ENCODE results near the gene STX17.
"Not testable (repeated sequence)": the region's sequence is repeated elsewhere in the genome, so short reads cannot be mapped to it uniquely, and the experiment has no call there.

STX17 gene

DNA sequence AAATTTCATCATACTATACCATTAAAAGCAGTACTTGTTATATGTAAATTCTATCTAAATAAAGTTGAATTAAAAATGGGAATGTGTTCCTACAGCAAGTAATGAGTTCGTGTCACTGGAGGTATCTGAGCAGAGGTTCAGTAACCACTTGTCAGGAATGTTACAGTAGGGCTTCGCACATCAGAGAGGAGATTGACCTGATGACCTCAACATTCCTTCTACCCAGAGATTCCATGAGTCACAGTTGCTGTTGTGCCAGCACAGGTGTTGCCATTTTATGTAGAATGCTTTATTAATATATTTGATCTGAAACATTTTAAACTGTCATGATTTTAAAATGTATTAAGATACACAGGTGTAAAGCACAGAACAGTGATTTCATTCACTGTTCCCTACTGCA lies 60.3 kb downstream of the STX17 start:
- no peak for DNase-seq (ENCODE audit: low spot score in 2 of 2)

DNA sequence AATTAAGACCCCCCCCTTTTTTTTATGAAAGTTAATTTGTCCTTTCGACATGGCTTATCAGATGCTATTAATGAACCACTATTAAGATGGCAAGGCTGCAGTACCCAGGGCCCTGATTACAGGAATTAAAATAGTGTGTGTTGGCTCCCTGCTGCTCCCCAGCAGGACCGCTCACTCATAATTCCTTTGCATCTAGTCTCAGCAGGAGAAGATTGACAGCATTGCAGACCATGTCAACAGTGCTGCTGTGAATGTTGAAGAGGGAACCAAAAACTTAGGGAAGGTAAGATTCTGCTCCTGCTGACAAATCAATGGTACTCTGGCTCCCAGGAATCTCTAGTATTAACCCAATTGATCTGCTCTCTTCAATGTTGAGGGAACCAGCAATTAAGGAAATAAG lies 61.0 kb downstream of the STX17 start:
- Mint-ChIP-seq H3K4me3 (no peak overlapping the region), H3K27ac (no peak overlapping the region), H3K27me3 (no peaks in the 10 kb centered on the region), H3K4me1 (no peaks in the 10 kb centered on the region), H3K9me3 (no peaks in the 10 kb centered on the region), H3K36me3 (peaks cover 29% of the 10 kb centered on the region)
- ATAC-seq (ENCODE audit: low read depth) (no peak), DNase-seq (ENCODE audit: low spot score in 2 of 2) (no peak)

More for the DNA sequence above, 60.3 kb downstream of the STX17 start:
- ATAC-seq (ENCODE audit: low read depth), result no peak
- Mint-ChIP-seq H3K36me3 (peaks cover 29% of the 10 kb centered on the region), H3K27ac (no peak overlapping the region), H3K4me3 (no peak overlapping the region), H3K4me1 (no peaks in the 10 kb centered on the region), H3K27me3 (no peaks in the 10 kb centered on the region), H3K9me3 (no peaks in the 10 kb centered on the region)

DNA sequence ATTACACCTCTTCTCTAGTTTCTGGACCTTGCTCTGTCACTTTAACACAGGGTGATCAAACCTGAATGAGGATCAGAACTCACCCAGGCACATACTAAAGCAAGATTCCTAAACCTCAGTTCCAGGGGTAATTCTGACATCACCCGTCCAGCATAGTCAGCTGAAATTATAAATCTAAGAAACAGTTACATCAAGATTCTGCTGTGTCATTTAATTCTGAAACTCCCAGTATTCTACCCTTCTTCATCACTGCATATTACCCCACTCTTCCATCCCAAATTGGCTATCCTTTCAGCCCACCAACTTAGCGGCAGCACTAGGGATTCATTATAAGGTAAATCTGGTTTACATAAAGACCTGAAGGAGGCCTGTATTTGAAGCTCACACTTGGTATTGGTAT lies 64.0 kb downstream of the STX17 start:
- no peaks in the 10 kb centered on the region for H3K27me3 Mint-ChIP-seq
- H3K4me3 Mint-ChIP-seq, result no peak overlapping the region
- no peaks in the 10 kb centered on the region for H3K9me3 Mint-ChIP-seq
- H3K27ac Mint-ChIP-seq, result no peak overlapping the region
- H3K4me1 Mint-ChIP-seq, result no peaks in the 10 kb centered on the region
- no peak for ATAC-seq (ENCODE audit: low read depth)
- H3K36me3 Mint-ChIP-seq, result peaks cover 21% of the 10 kb centered on the region
- no peak for DNase-seq (ENCODE audit: low spot score in 2 of 2)

DNA sequence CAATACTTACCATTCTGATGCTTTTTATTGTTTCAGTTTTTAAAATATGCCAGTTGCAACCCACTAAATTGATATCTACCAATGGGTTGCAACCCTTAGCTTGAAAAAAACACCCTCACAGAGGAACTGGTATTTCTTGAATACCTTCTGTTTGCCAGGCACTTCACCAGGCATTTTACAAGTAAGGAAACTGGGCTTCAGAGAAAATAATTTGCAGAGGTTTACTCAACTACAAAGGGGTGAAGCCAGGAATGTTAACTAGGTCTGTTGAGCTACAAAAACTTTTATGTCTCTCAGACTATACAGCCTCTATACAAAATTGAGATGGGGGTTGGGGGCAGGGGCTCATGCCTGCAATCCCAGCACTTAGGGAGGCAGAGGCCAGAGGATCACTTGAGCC lies 65.0 kb downstream of the STX17 start:
- ATAC-seq (ENCODE audit: low read depth), result no peak
- H3K9me3 Mint-ChIP-seq, result no peaks in the 10 kb centered on the region
- H3K4me3 Mint-ChIP-seq, result no peak overlapping the region
- DNase-seq (ENCODE audit: low spot score in 2 of 2), result no peak
- H3K27ac Mint-ChIP-seq, result no peak overlapping the region
- H3K4me1 Mint-ChIP-seq, result no peaks in the 10 kb centered on the region
- H3K27me3 Mint-ChIP-seq, result no peaks in the 10 kb centered on the region
- peaks cover 16% of the 10 kb centered on the region for H3K36me3 Mint-ChIP-seq

DNA sequence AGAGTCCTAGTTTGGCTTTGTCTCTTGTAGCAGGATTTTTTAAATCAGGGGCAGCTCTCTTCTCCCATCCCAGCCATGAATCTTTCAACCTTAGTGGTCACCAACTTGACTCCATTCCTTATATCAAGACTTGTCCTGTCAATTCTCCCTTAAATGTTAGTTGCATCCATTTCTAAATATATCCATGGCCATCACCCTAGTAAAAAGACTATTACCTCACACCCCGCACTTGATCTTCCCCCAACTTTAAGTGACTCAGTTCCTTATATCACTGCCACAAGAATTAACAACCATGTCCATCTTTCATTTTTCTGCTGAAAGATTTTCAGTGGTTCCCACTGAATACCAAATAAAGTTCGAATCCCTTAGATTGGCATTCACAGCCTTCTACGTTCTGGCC lies 67.0 kb downstream of the STX17 start:
- Mint-ChIP-seq H3K27ac (no peak overlapping the region), H3K36me3 (peaks cover 12% of the 10 kb centered on the region), H3K9me3 (no peaks in the 10 kb centered on the region), H3K4me1 (peaks cover 3% of the 10 kb centered on the region), H3K4me3 (no peak overlapping the region), H3K27me3 (no peaks in the 10 kb centered on the region)
- ATAC-seq (ENCODE audit: low read depth) (no peak), DNase-seq (ENCODE audit: low spot score in 2 of 2) (no peak)

DNA sequence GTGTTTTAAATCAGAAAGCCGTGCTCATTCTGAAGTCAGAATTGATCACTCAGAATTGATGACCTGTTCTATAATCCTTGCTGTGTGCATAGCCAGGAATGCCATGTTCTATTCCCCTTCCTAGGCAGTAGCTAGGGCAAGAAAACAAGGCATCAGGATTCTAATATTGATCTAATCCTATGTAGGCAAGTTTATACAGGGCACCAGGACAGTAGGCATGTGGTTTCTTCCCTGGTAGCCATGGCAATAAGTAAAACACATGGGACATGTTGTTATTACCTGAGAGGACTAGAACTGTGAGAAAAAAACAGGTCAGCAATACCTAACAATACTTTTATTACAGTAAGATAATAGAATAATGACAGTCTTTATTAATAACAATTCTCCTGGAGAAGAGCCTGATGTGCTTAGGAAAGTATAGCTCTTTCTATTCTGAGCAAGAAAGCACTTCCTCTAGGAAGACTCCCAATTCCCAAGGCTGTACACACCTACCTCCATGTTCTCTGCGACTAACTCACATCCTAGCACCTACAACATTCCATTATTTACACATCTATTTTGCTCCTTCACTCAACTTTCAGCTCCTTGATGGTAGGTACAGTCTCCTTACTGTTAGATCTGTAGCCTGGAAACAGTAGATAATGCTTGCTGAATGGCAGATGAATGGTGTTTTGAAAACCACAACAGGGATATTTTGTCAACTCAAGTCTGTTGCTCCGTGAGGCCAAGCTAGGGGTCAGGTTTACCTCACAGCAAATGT lies 70.8 kb downstream of the STX17 start:
- H3K27ac Mint-ChIP-seq, result peak overlapping the region; percentile 66
- peaks cover 3% of the 10 kb centered on the region for H3K36me3 Mint-ChIP-seq
- no peak overlapping the region for H3K4me3 Mint-ChIP-seq
- H3K4me1 Mint-ChIP-seq, result peaks cover 3% of the 10 kb centered on the region
- no peak for DNase-seq (ENCODE audit: low spot score in 2 of 2)
- no peak for ATAC-seq (ENCODE audit: low read depth)
- H3K9me3 Mint-ChIP-seq, result no peaks in the 10 kb centered on the region
- H3K27me3 Mint-ChIP-seq, result no peaks in the 10 kb centered on the region

DNA sequence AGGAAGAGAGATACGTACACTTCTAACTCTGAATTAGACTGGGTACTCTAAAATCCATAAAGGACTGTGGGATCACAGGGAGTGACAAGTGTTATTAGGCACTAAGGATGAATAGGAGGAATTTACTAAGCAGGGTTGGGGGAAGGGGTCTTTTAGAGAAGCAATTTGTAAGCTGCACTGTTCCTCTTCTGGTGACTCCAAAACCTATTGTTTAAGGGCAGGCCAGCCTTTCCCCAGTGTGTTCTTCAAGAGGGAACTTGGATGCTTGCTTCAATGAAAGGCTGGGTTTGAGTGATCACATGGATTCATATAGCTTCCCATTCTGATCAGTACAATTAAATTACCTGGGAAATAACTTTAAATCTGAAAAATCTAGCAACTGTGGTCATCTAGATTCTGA lies 71.8 kb downstream of the STX17 start:
- ATAC-seq (ENCODE audit: low read depth) (no peak), DNase-seq (ENCODE audit: low spot score in 2 of 2) (no peak)
- Mint-ChIP-seq H3K4me3 (no peak overlapping the region), H3K27ac (no peak overlapping the region), H3K27me3 (no peaks in the 10 kb centered on the region), H3K36me3 (peaks cover 4% of the 10 kb centered on the region), H3K9me3 (no peaks in the 10 kb centered on the region), H3K4me1 (peaks cover 3% of the 10 kb centered on the region)

DNA sequence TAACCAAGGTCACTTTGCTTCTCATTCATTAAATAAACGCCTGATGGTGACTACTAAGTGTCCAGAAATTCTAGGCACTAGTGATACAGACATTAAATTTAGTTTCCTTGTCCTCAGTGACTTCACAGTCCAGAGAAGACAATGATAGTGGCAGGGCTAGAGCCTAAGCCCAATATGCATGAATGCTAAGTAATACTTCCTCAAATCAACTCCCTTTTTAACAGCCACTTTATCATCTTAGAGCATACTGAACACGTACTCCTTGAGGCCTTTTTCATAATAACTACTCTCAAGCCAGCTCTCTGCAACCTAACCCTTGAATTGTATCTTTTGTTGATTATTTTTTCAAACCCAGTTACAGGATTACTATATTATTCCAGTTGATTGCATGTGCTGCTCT lies 74.1 kb downstream of the STX17 start:
- Mint-ChIP-seq H3K36me3 (peaks cover 3% of the 10 kb centered on the region), H3K4me3 (no peak overlapping the region), H3K27ac (peak overlapping the region; percentile 77), H3K9me3 (no peaks in the 10 kb centered on the region), H3K27me3 (no peaks in the 10 kb centered on the region), H3K4me1 (peaks cover 3% of the 10 kb centered on the region)
- no peak for DNase-seq (ENCODE audit: low spot score in 2 of 2)
- no peak for ATAC-seq (ENCODE audit: low read depth)

DNA sequence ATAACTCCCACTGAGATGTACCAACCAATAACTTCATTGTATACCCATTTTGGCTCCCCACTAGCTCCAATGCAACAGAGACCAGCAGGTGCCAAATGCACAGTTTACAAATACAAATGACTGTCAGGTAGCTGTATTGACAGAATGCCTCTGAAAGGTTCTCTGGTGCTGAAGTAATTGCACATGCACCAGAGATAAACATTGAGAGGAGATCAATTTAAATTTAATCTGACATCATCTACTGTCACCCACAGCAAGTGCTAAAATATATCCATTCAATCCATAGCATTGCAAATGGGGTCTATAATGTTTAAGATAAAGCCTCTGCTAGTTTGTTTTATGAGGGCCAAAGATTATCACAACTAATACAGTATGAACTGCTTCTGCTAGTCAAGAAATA lies 80.2 kb downstream of the STX17 start:
- Mint-ChIP-seq H3K27ac (peak overlapping the region; percentile 18), H3K27me3 (no peaks in the 10 kb centered on the region), H3K4me3 (no peak overlapping the region), H3K4me1 (peaks cover 2% of the 10 kb centered on the region), H3K9me3 (peaks cover 9% of the 10 kb centered on the region), H3K36me3 (peaks cover 30% of the 10 kb centered on the region)
- DNase-seq (ENCODE audit: low spot score in 2 of 2), result no peak
- ATAC-seq (ENCODE audit: low read depth), result no peak

DNA sequence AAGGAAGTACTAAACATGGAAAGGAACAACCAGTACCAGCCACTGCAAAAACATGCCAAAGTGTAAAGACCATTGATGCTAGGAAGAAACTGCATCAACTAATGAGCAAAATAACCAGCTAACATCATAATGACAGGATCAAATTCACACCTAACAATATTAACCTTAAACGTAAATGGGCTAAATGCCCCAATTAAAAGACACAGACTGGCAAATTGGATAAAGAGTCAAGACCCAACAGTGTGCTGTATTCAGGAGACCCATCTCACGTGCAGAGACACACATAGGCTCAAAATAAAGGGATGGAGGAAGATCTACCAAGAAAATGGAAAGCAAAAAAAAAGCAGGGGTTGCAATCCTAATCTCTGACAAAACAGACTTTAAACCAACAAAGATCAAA lies 84.1 kb downstream of the STX17 start:
- not testable (repeated sequence) for H3K27me3 Mint-ChIP-seq; DNase-seq (ENCODE audit: low spot score in 2 of 2); H3K4me1 Mint-ChIP-seq; ATAC-seq (ENCODE audit: low read depth); H3K4me3 Mint-ChIP-seq; H3K27ac Mint-ChIP-seq
- Mint-ChIP-seq H3K9me3 (peaks cover 13% of the 10 kb centered on the region), H3K36me3 (peaks cover 45% of the 10 kb centered on the region)

DNA sequence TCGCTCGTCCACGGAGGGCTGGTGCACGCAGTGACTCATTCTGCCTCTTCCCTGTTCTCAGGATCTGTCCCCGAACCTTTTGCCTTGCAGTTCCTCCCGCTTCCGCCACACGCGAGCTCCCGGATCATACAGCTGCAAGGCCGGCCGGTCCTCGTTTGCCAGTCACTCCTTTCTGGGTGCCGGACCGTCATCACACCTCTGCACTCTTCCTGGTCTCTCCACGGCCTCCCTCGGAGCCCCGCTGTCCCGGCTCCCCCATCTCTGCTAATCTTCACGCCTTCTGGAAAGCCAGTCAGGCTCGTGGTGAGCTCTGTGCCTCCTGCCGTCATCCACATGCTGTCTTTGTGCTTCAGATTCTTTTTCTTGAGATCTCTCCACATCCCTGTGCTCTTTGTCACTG lies 91.8 kb downstream of the STX17 start:
- Mint-ChIP-seq H3K27ac (peak overlapping the region; percentile 21), H3K4me1 (peaks cover 4% of the 10 kb centered on the region), H3K27me3 (no peaks in the 10 kb centered on the region), H3K4me3 (no peak overlapping the region), H3K9me3 (peaks cover 10% of the 10 kb centered on the region), H3K36me3 (peaks cover 65% of the 10 kb centered on the region)
- DNase-seq (ENCODE audit: low spot score in 2 of 2) (no peak), ATAC-seq (ENCODE audit: low read depth) (no peak)

DNA sequence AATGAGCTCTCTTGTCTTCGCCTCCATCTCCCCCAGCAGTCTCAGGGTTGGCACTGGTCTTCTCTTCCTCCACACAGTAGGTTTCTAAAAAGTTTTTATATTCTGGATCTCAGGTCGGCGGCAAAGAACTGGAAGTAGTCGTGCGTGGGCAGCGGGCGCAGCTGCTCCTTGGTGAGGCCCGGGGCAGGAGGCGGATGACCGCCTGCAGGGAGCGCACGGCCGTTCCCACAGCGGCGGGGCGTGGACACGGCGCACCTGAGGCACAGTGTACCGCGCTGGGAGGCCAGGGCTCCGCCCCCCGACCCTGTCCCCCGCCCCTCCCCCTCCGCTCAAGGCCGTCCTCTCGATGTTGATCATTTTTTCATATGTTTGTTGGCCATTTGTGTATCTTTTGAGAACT lies 92.4 kb downstream of the STX17 start:
- no peak for DNase-seq (ENCODE audit: low spot score in 2 of 2)
- Mint-ChIP-seq H3K36me3 (peaks cover 65% of the 10 kb centered on the region), H3K4me1 (peaks cover 4% of the 10 kb centered on the region), H3K4me3 (no peak overlapping the region), H3K9me3 (peaks cover 10% of the 10 kb centered on the region), H3K27me3 (no peaks in the 10 kb centered on the region), H3K27ac (no peak overlapping the region)
- ATAC-seq (ENCODE audit: low read depth), result no peak

DNA sequence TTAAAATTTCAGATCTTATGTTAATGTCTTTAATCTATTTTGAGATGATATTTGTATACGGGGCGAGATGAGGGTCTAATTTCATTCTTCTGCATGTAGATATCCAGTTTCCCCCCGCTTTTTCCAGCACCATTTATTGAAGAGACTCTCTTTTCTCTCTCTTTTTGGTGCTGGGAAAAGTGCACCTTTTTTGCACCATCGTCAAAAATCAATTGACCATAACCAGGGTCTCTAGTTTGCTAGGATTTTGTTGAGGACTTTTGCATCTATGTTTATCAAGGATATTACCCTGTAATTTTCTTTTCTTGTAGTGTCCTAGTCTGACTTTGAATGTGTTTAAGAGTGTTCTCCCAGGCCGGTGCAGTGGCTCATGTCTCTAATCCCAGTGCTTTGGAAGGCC lies 93.3 kb downstream of the STX17 start:
- H3K4me3 Mint-ChIP-seq, result no peak overlapping the region
- H3K27me3 Mint-ChIP-seq, result no peaks in the 10 kb centered on the region
- peaks cover 7% of the 10 kb centered on the region for H3K9me3 Mint-ChIP-seq
- peaks cover 4% of the 10 kb centered on the region for H3K4me1 Mint-ChIP-seq
- H3K36me3 Mint-ChIP-seq, result peaks cover 61% of the 10 kb centered on the region
- ATAC-seq (ENCODE audit: low read depth) (no peak), DNase-seq (ENCODE audit: low spot score in 2 of 2) (no peak)
- H3K27ac Mint-ChIP-seq, result no peak overlapping the region

DNA sequence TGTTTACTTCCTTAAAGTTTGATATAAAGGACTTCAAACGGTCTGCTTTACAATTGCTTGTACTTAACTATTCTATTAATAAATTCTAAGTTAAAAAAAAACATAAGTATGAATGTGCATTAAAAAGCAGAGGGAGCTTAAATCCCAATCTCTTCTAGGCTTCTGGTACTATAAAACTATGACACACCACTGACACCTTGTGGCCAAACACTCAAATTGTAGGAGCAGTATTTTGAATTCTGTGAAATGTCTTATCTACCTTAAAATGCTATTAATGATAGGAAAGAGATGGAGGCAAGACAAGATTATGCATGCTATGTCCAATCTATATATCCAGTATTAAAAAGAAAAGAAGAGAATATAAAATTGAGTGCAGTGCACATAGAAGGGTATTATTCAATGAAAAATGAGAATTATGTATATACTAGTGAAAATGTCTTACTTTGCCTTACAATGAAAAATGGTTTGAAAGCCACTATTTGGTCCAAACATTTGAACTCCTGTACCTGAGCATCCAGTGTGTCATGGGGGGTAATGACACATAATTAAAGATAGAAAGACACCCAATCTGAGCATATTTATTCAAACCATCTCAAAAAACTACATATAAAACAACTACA lies 104.7 kb downstream of the STX17 start:
- peak in 1 of 2 donors; percentile 40 for DNase-seq (ENCODE audit: low spot score in 2 of 2)
- H3K4me3 Mint-ChIP-seq, result no peak overlapping the region
- H3K27ac Mint-ChIP-seq, result no peak overlapping the region
- peak; percentile 64 for ATAC-seq (ENCODE audit: low read depth)
- H3K4me1 Mint-ChIP-seq, result no peaks in the 10 kb centered on the region
- peaks cover 4% of the 10 kb centered on the region for H3K9me3 Mint-ChIP-seq
- no peaks in the 10 kb centered on the region for H3K27me3 Mint-ChIP-seq
- peaks cover 26% of the 10 kb centered on the region for H3K36me3 Mint-ChIP-seq

DNA sequence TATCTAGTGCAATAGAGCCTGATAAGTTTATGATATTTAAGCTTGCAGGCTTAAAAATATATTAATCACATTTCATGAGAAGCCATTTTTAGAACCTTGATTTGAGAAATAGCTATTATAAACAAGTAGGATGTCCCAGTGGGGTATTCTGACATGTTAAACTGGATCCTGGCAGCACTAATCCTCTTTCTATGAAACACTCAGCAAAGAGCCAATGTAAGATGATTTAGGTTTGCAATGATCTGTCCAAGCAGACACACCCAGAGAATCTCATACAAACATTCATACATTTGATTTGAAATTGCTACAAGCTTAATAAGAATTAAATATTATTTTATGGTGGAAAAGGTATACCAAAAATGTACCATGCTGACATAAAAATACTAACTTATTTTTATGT lies 105.8 kb downstream of the STX17 start:
- no peak for ATAC-seq (ENCODE audit: low read depth)
- no peak overlapping the region for H3K27ac Mint-ChIP-seq
- H3K27me3 Mint-ChIP-seq, result no peaks in the 10 kb centered on the region

More for the DNA sequence above, 105.8 kb downstream of the STX17 start:
- Mint-ChIP-seq H3K9me3 (peaks cover 4% of the 10 kb centered on the region), H3K4me1 (no peaks in the 10 kb centered on the region), H3K36me3 (peaks cover 24% of the 10 kb centered on the region), H3K4me3 (no peak overlapping the region)
- DNase-seq (ENCODE audit: low spot score in 2 of 2), result no peak

Measured in memory B cell (primary cell).